ENCODE results near the gene ATP2C2.

Gene ATP2C2

DNA sequence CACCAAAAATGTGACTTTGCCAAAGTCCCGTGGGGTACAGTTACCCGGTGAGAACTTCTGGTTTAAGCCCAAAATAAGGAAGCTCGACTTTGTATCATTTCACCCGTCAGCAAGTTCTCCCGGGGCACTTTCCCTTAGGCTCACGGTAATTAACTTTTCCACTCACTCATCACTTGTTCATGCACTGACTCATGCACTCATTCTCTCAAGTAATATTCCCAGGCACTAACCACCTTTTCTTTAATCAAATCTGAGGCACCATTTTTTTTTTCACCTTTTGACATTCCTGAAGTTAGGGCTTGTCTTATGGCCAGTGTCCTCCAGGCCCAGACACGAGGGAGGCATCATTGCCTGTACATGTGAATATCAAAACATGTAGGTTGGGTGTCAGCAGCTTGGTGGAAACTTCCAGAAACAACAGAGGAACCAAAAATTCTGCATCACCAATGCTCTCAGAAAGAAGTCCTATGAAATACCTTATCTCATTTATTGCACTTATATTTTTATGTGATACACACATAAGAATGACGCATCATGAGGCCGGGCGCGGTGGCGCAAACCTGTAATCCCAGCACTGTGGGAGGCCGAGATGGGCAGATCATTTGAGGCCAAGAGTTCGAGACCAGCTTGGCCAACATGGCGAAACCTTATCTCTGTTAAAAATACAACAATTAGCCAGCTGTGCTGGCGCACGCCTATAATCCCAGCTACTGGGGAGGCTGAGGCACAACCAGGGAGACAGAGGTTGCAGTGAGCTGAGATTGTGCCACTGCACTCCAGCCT is 36.1 kb upstream of the ATP2C2 start:
- no peak overlapping the region for H3K4me3 ChIP-seq (ENCODE audit: low read length, poor library complexity, severe bottlenecking)
- H3K9me2 ChIP-seq (replicated peaks; ENCODE audit: low read depth, low read length) = no peaks in the 10 kb centered on the region
- H3K79me2 ChIP-seq (ENCODE audit: insufficient read depth, low read length) = no peaks in the 10 kb centered on the region
- no peaks in the 10 kb centered on the region for H3F3A ChIP-seq (ENCODE audit: low read depth)
- H3K4me2 ChIP-seq (ENCODE audit: low read depth, low read length, poor library complexity, severe bottlenecking) = no peak overlapping the region
- H3K9me3 ChIP-seq (ENCODE audit: insufficient read depth, low read depth, low read length) = no peaks in the 10 kb centered on the region
- H2AFZ ChIP-seq (ENCODE audit: low read length) = no peak overlapping the region
- H3K4me1 ChIP-seq (ENCODE audit: insufficient read depth, low read length, poor library complexity, severe bottlenecking) = no peaks in the 10 kb centered on the region
- H4K20me1 ChIP-seq (ENCODE audit: insufficient read depth, low read length, poor library complexity, severe bottlenecking) = no peaks in the 10 kb centered on the region
- TF ChIP-seq, protein P1, sequence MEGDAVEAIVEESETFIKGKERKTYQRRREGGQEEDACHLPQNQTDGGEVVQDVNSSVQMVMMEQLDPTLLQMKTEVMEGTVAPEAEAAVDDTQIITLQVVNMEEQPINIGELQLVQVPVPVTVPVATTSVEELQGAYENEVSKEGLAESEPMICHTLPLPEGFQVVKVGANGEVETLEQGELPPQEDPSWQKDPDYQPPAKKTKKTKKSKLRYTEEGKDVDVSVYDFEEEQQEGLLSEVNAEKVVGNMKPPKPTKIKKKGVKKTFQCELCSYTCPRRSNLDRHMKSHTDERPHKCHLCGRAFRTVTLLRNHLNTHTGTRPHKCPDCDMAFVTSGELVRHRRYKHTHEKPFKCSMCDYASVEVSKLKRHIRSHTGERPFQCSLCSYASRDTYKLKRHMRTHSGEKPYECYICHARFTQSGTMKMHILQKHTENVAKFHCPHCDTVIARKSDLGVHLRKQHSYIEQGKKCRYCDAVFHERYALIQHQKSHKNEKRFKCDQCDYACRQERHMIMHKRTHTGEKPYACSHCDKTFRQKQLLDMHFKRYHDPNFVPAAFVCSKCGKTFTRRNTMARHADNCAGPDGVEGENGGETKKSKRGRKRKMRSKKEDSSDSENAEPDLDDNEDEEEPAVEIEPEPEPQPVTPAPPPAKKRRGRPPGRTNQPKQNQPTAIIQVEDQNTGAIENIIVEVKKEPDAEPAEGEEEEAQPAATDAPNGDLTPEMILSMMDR (conservative IDR thresholded peaks at IDR 0.05; ENCODE audit: low read length) = no peak
- TF ChIP-seq EZH2phosphoT487 (IDR thresholded peaks at IDR 0.05; ENCODE audit: borderline replicate concordance) = no peak
- H3K9ac ChIP-seq (ENCODE audit: low read depth, low read length, poor library complexity, severe bottlenecking) = no peak overlapping the region
- H3K36me3 ChIP-seq (ENCODE audit: insufficient read depth, low read length) = no peaks in the 10 kb centered on the region
- no peaks in the 10 kb centered on the region for H3K27me3 ChIP-seq (ENCODE audit: insufficient read depth, low read length, poor library complexity, severe bottlenecking)

- no peak overlapping the region for H3K9ac ChIP-seq (ENCODE audit: low read depth, low read length, poor library complexity, severe bottlenecking)
- H3F3A ChIP-seq (ENCODE audit: low read depth) = no peaks in the 10 kb centered on the region
- H3K4me2 ChIP-seq (ENCODE audit: low read depth, low read length, poor library complexity, severe bottlenecking) = no peak overlapping the region
- no peaks in the 10 kb centered on the region for H3K79me2 ChIP-seq (ENCODE audit: insufficient read depth, low read length)
- H4K20me1 ChIP-seq (ENCODE audit: insufficient read depth, low read length, poor library complexity, severe bottlenecking) = no peaks in the 10 kb centered on the region
- H3K4me1 ChIP-seq (ENCODE audit: insufficient read depth, low read length, poor library complexity, severe bottlenecking) = no peaks in the 10 kb centered on the region
- no peak for TF ChIP-seq EZH2phosphoT487 (IDR thresholded peaks at IDR 0.05; ENCODE audit: borderline replicate concordance)
- TF ChIP-seq, protein P1 (conservative IDR thresholded peaks at IDR 0.05; ENCODE audit: low read length) = no peak
- H2AFZ ChIP-seq (ENCODE audit: low read length) = no peak overlapping the region
- H3K36me3 ChIP-seq (ENCODE audit: insufficient read depth, low read length) = no peaks in the 10 kb centered on the region
- H3K9me2 ChIP-seq (replicated peaks; ENCODE audit: low read depth, low read length) = no peaks in the 10 kb centered on the region
- H3K27me3 ChIP-seq (ENCODE audit: insufficient read depth, low read length, poor library complexity, severe bottlenecking) = no peaks in the 10 kb centered on the region
- H3K9me3 ChIP-seq (ENCODE audit: insufficient read depth, low read depth, low read length) = no peaks in the 10 kb centered on the region
- H3K4me3 ChIP-seq (ENCODE audit: low read length, poor library complexity, severe bottlenecking) = no peak overlapping the region
Measured at GRCh38 chr16:84332975-84333684, 35.2 kb upstream of the ATP2C2 start.

GRCh38 chr16:84334058-84334457 is 34.3 kb upstream of the ATP2C2 start:
- no peaks in the 10 kb centered on the region for H3K27me3 ChIP-seq (ENCODE audit: insufficient read depth, low read length, poor library complexity, severe bottlenecking)
- H3K9me2 ChIP-seq (replicated peaks; ENCODE audit: low read depth, low read length) = no peaks in the 10 kb centered on the region
- no peaks in the 10 kb centered on the region for H3F3A ChIP-seq (ENCODE audit: low read depth)
- H2AFZ ChIP-seq (ENCODE audit: low read length) = no peak overlapping the region
- H3K4me2 ChIP-seq (ENCODE audit: low read depth, low read length, poor library complexity, severe bottlenecking) = no peak overlapping the region
- no peak overlapping the region for H3K4me3 ChIP-seq (ENCODE audit: low read length, poor library complexity, severe bottlenecking)
- TF ChIP-seq, protein P1 (conservative IDR thresholded peaks at IDR 0.05; ENCODE audit: low read length) = no peak
- no peak for TF ChIP-seq EZH2phosphoT487 (IDR thresholded peaks at IDR 0.05; ENCODE audit: borderline replicate concordance)
- H3K79me2 ChIP-seq (ENCODE audit: insufficient read depth, low read length) = no peaks in the 10 kb centered on the region
- no peak overlapping the region for H3K9ac ChIP-seq (ENCODE audit: low read depth, low read length, poor library complexity, severe bottlenecking)
- no peaks in the 10 kb centered on the region for H4K20me1 ChIP-seq (ENCODE audit: insufficient read depth, low read length, poor library complexity, severe bottlenecking)
- no peaks in the 10 kb centered on the region for H3K4me1 ChIP-seq (ENCODE audit: insufficient read depth, low read length, poor library complexity, severe bottlenecking)
- H3K9me3 ChIP-seq (ENCODE audit: insufficient read depth, low read depth, low read length) = no peaks in the 10 kb centered on the region
- H3K36me3 ChIP-seq (ENCODE audit: insufficient read depth, low read length) = no peaks in the 10 kb centered on the region

All from Loucy (cell line).